Ramos (cell line): ENCODE results near the gene TBC1D4.

Experiments
- in situ Hi-C: fragments of 300-500 bp; cut with MboI; formaldehyde crosslinking; loops from one replicate; pipeline ENCODE4 v1.14.3; 2022; ENCODE audit warnings: low sequenced_read_pairs; ENCODE audit not compliant: unreplicated experiment

The TBC1D4 gene

GRCh38 chr13:75395901-75396300 is 86.1 kb downstream of the TBC1D4 start:
- in situ Hi-C loops, result no loop called here

DNA sequence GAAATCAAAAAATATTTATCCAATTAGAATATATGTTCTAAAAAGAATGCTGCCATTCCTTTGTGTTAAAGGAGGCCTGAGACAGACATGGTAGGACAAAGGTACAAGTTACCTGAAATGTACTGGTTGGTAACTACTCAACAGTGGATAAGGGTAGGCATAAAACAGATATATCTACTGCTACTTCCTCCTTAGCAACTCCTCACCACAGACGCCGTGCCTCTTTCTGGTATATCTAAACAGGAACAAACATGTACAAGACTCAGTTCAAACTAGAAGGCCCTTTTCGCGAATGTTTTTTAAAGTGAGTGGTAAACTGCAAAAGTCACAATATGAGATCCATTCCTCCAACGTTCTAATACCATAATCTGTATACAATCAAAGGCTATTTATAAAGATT is 86.9 kb downstream of the TBC1D4 start:
- in situ Hi-C loops, result no loop called here

- in situ Hi-C loops, result no loop called here
Measured at GRCh38 chr13:75393839-75394520, 88.0 kb downstream of the TBC1D4 start.

DNA sequence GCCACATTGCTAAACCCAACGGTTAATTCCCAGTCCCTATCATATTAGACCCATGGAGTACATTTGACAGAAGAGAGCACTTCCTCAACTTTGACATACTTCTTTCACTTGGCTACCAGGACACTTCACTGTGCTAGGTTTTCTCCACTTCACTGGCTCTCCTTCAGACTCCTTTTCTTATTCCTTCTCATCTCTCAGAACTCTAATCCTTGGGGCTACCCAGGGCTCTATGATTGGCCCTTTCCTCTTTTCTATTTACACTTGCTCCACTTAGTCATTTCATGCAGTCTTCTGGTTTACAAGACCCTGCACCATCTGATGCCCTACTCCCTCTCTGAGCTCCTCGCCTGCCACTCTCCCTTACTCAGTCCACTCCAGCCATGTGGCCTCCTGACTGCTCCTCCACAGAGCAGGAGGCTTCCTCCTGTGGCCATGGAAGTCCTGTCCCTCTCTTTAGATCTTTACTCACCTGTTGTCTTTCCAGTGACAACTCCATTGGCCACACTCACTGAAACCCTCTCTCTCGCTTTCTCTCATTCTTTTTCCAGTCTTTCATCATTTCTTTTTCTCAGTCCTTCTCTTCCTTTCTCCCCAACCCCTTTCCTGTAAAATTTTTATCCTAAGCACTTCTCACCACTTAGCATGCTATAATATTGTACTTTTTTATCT is 90.4 kb downstream of the TBC1D4 start:
- in situ Hi-C loops, result no loop called here

DNA sequence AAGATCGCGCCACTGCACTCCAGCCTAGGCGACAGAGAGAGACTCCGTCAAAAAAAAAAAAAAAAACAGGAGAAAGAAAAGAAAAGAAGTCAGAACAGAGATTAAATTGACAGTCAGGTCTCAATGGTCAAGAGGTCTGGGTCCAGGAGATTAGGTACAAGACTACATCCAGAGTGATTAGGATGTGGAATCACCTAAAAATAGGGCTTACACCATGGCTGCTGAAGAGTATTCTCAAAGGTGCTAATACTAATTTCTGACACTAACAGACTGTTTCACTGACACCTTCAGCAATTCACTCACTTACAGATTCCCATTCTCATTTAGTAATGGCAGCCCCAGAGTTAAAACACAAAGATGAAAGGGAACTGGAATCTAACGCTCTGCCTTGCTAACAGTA is 91.7 kb downstream of the TBC1D4 start:
- in situ Hi-C loops, result no loop called here

DNA sequence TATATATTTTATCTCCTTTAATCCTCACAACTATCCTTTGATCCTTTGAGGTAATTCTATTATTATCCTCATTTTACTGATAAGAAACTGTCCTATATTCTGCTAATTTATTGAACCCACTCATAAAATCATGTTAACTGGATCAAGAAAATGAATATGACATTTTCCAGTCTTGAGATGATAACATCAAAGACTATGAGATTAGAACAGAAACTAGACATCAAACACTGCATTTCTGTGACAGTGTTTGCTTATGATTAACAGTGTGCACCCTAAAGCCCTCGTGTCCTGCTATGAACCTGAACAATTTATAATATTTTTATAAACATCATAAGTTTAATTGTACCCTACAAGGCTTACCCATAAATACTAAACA is 96.3 kb downstream of the TBC1D4 start:
- in situ Hi-C loops, result no loop called here

DNA sequence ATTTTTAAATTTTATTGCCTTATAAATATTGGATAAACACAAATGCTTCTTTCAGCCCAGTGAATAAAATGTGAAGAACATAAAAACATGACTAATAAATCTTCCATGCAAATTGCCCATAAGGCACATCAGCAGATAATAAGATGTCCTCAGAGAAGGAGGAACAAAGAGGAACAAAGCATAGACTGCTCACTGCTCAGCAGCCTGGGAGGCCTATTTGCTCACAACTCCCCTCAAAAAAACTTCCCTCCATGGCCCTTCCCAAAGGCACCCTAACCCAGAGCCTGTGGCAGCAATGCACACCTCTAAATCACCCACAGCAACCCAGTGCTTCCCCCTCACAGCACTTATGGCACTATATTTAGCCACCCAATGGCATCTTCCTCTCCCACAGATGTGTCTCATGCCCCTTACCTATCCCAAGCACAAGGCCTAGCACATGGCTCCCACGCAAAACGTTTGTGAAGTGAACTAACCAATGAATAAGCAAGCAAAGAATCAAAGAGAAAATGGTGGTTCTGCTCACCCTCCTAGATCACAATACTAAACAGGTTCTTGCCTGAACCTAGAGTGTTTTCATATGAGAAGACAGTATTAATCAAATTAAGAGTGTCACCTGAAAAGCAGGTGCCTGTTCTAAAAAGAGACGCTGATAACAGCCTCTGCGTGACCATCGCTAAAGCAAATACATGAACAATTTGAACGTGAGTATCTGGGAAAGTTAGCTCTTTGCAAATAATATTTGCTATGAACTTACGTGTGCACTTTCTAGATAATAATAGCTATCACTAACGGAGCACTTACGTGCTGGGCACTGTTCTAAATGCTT is 96.9 kb downstream of the TBC1D4 start:
- in situ Hi-C loops, result no loop called here

- in situ Hi-C loops, result no loop called here
Measured at GRCh38 chr13:75383064-75383715, 98.8 kb downstream of the TBC1D4 start.

DNA sequence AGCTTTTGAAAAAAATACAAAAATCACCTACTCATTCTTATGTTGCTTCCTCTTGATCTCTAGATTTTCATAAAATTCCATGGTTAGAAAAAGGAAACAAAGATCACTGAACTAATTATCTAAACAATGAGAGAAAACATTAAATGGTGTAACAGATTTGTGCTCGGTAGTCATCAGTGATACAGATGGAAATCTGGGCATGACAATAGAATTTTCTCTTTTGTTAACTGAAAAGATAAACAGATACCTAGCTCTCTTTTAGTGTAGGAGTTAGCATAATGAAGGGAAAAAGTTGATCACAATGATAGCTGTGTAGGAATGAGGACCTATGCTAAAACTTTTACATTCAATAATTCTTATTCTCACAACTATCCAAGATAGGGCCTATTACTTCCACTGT is 103.7 kb downstream of the TBC1D4 start:
- in situ Hi-C loops, result loop anchor here (10.0 kb wide), 1 partner anchor 106 kb away; the partner anchor contains the start of gene TBC1D4

- in situ Hi-C loops, result loop anchor here (10.0 kb wide), 1 partner anchor 108 kb away; the partner anchor contains the start of gene TBC1D4
Measured at GRCh38 chr13:75376792-75377402, 105.1 kb downstream of the TBC1D4 start.

- in situ Hi-C loops, result loop anchor here (10.0 kb wide), 1 partner anchor 109 kb away; the partner anchor contains the start of gene TBC1D4
Measured at GRCh38 chr13:75375329-75375728, 106.6 kb downstream of the TBC1D4 start.

DNA sequence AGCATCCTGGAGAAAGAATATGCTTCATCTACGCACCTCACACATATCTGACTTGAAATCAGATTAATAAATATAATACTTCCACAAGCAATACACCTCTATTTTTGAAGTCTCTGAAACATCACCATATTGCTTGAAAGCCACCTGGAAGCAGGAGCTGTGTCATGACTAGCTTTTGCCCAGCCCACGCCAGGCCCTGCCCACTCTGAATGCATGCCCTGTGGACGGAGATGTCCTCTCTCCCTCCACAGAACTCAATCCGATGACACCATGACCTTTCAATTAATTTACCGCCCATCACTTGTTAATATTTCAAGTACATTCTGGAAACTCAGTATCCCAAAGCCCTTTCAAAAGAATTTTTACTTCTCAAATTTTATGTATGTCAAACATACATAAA is 108.0 kb downstream of the TBC1D4 start:
- in situ Hi-C loops, result loop anchor here (10.0 kb wide), 1 partner anchor 111 kb away; the partner anchor contains the start of gene TBC1D4

DNA sequence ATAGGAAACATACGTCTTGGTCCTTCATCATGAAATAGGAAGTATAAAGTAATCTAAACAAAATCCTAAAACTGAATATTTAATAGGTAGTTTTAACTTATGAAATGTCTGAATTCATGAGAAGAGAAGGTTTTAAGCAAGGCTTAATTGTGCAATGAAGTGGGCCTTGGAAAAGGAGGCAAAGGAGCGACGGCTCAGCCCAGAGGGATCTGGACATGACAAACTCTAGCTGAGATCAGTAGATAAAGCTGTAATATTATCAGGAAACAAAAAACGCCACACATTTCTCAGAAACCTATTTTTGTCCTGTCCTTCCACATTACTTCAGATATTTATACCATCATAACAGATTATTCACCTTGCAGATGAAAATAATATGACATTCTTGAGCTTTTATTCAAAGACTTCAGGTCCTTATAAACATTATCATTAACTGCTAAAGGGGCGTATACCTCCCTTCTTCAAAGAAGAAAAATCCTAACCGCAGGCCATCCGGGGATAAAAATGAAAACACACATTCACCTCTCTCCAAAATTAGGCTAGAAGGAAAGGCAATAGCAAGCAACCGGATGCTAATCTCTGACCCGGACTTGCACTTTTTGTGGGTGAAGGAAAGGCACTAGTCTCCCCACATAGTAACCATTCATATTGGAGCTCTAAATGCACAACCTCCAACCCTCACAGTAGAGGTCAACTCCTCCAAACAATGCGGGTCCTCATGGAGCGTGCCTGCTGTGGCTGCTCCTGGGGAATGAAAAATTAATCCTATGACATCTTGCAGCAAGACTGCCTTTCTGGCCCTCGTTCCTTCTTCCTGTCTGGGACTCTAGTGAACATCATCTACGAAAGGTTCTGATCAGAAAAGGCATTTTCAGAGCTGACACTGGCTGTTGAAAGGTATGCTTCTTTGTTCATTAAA is 108.8 kb downstream of the TBC1D4 start:
- in situ Hi-C loops, result loop anchor here (10.0 kb wide), 1 partner anchor 112 kb away; the partner anchor contains the start of gene TBC1D4

GRCh38 chr13:75372517-75372916 is 109.5 kb downstream of the TBC1D4 start:
- in situ Hi-C loops, result loop anchor here (10.0 kb wide), 1 partner anchor 112 kb away; the partner anchor contains the start of gene TBC1D4

DNA sequence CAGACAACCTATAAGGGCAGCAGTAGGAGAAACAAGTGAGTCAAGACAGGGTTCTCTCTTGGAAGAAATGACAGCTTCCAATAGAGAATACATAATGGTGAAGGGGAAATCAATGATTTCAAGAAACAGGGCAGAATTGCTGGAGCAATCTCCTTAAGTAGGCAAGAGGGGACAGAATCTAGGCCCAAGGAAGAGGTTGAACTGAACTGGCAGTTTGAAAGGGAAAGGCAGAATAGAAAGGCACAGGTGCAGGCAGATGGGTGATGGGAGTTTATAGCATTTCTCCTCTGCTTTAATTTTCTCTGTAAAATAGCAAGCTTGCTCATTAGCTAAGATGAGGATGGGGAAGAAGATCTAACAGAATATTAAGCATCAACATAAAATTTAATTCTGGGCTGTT is 110.8 kb downstream of the TBC1D4 start:
- in situ Hi-C loops, result loop anchor here (10.0 kb wide), 1 partner anchor 114 kb away; the partner anchor contains the start of gene TBC1D4

DNA sequence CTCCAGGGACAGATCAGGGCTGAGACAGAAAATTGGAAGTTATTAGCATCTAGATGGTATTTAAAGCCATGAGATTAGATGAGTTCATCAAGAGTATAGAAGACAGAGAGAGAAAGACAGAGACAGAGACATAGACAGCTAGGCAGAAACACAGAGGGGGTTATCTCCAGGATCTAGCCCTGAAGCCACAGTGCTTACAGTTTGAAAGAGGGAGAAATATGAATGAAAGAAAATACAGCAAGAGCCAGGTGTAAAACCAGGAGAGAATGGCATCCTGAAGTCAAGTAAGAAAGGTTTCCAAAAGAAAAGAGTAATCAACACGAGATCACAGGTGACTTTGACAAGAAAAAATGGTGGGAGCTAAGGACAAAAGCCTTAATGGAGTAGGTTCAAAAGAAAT is 111.2 kb downstream of the TBC1D4 start:
- in situ Hi-C loops, result loop anchor here (10.0 kb wide), 1 partner anchor 114 kb away; the partner anchor contains the start of gene TBC1D4

DNA sequence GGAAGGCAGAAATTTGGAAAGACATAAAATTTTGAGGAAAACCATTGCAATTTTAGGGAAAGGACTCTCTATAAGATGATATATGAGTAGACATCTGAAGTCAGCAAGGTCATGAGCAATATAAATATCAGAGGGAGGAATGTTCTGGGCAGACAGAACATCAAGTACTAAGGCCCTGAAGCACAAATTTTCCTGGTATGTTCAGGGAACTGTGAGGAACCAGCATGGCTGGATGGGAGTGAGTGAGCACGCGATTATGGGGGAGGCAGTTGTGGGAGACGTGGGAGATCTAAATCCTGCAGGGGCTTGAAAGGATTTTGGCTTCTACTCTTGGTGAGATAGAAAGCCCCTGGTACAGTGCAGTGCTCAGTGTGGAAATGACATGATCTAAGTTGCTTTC is 112.0 kb downstream of the TBC1D4 start:
- in situ Hi-C loops, result loop anchor here (10.0 kb wide), 1 partner anchor 115 kb away; the partner anchor contains the start of gene TBC1D4

GRCh38 chr13:75368167-75368566 is 113.8 kb downstream of the TBC1D4 start:
- in situ Hi-C loops, result no loop called here
